Brain microvascular endothelial cell (primary cell): ENCODE data around the gene STEAP2.
A peak's percentile ranks its signal among the peaks of the same experiment; 100 is the strongest.
"Not testable (repeated sequence)": the region's sequence is repeated elsewhere in the genome, so short reads cannot be mapped to it uniquely, and the experiment has no call there.

Experiments used
- DNase-seq: peaks from one replicate; pipeline ENCODE4 v3.0.0-alpha.2; 2020
- H3K27ac ChIP-seq: fragments of 250-450 bp; sonication (Bioruptor Pico); 2 replicates; pipeline ENCODE4 v1.5.1; 2020; ENCODE audit warnings: mild to moderate bottlenecking, moderate library complexity
- H3K27me3 ChIP-seq: fragments of 250-450 bp; sonication (Bioruptor Pico); replicated peaks from 2 replicates; pipeline ENCODE4 v1.5.1; 2020; ENCODE audit warnings: mild to moderate bottlenecking
- H3K36me3 ChIP-seq: fragments of 250-450 bp; sonication (Bioruptor Pico); replicated peaks from 2 replicates; pipeline ENCODE4 v1.5.1; 2020; ENCODE audit warnings: mild to moderate bottlenecking
- H3K4me3 ChIP-seq: 2 replicates; pipeline ENCODE4 v1.5.1; 2011; ENCODE audit warnings: low read depth, mild to moderate bottlenecking, control low read depth, low read length, moderate library complexity
- in situ Hi-C: cut with HindIII; loops from 2 replicates; pipeline ENCODE4 v1.10.0; 2017; ENCODE audit warnings: low sequenced_read_pairs, low pct_ligation_motif_present
- TF ChIP-seq, protein P1 (sequence below): IDR thresholded peaks from 2 replicates; pipeline ENCODE4 v1.5.1; 2011; ENCODE audit warnings: low read depth, mild to moderate bottlenecking, moderate library complexity, low read length, control low read depth, inconsistent platforms; ENCODE audit errors: missing control alignments

The STEAP2 gene

DNA sequence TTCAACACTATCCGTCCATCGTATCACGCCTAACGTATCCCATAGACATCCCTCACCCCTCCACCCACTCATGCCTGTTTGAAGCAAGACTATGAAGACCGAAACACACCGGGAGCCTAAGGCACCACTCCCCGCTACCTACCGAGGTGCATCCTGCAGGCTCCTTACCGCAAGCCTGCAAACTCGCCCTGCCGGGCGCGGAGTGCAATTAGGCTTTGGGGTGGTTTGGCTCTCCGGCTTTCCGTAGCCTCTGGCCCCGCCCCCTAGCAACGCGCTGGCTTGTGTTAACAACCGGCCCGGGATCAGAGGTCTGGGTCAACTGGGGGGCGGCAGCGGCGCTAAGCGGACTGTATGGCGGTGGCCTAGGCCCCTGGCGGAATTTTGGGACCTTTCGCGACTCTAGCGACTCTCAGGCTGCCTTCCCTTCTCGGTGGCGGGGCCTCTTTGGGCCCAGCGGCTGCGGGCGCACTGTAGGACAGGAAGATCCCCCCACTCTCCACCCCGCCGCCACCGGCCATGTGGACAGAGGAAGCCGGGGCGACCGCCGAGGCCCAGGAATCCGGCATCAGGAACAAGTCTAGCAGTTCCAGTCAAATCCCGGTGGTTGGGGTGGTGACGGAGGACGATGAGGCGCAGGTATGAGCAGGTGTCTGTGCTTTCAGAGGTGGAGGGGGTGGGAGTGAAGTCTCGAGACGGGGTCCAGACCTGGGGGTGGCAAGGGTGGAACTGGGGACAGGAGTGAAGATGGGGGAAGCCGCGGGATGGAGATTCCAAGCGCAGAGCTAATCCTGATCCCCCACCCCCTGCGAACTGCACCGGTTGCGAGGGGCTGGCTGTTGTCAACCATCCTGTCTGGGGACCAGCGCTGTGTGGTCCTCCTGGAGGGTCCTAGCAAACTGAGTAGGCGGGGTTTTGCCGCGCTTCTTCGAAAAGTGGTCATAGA, 33.6 kb downstream of the STEAP2 start, which contains the start of gene CFAP69:
Gene CFAP69, plus strand, starts transcription at position 266 of the 943 bp plus-strand sequence. Its CDS starts 251 bp downstream, at position 517.
- TF ChIP-seq, protein P1, sequence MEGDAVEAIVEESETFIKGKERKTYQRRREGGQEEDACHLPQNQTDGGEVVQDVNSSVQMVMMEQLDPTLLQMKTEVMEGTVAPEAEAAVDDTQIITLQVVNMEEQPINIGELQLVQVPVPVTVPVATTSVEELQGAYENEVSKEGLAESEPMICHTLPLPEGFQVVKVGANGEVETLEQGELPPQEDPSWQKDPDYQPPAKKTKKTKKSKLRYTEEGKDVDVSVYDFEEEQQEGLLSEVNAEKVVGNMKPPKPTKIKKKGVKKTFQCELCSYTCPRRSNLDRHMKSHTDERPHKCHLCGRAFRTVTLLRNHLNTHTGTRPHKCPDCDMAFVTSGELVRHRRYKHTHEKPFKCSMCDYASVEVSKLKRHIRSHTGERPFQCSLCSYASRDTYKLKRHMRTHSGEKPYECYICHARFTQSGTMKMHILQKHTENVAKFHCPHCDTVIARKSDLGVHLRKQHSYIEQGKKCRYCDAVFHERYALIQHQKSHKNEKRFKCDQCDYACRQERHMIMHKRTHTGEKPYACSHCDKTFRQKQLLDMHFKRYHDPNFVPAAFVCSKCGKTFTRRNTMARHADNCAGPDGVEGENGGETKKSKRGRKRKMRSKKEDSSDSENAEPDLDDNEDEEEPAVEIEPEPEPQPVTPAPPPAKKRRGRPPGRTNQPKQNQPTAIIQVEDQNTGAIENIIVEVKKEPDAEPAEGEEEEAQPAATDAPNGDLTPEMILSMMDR, result peak; percentile 68
- in situ Hi-C loops, result no loop called here
- Histone ChIP-seq H3K36me3 (no peaks in the 10 kb centered on the region), H3K27me3 (no peaks in the 10 kb centered on the region), H3K4me3 (peak within 1 kb of the TSS; percentile 89), H3K27ac (peak within 1 kb of the TSS; percentile 50)
- peak; percentile 88 for DNase-seq

DNA sequence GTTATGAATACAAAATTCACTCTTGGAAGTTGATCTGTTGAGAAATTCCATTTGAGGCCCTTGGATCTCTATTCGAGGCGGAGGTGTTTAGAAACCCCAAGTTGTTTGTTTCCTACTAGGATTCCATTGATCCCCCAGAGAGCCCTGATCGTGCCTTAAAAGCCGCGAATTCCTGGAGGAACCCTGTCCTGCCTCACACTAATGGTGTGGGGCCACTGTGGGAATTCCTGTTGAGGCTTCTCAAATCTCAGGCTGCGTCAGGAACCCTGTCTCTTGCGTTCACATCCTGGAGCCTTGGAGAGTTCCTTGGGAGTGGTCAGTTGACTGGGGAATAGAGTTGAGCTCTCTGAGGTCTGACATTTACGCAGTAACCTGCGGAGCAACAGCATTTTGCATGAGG, 34.6 kb downstream of the STEAP2 start:
- no peak for DNase-seq
- TF ChIP-seq, protein P1, result no peak
- Histone ChIP-seq H3K27me3 (no peaks in the 10 kb centered on the region), H3K27ac (no peak overlapping the region), H3K36me3 (no peaks in the 10 kb centered on the region), H3K4me3 (peak overlapping the region; percentile 89)
- in situ Hi-C loops, result no loop called here

DNA sequence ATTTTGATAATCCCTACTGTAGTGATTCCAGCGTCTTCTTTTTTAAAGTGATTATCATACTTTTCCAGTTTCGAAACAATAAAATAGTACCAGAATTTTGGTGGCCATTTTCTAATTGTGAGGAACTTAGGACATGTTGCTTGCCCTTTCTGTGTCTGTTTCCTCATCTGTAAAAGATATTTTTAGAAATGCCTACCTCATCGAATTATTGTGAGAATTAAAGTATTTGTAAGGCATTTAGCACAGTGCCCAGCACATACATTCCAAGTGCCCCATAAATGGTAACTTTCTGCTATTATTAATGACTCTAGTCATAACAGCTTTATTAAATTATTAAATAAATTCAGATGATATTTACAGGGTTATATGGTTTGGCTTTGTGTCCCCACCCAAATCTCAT, 37.2 kb downstream of the STEAP2 start:
- in situ Hi-C loops, result no loop called here
- TF ChIP-seq, protein P1, result no peak
- Histone ChIP-seq H3K27me3 (no peaks in the 10 kb centered on the region), H3K36me3 (no peaks in the 10 kb centered on the region), H3K4me3 (no peak overlapping the region), H3K27ac (no peak overlapping the region)
- DNase-seq, result no peak

DNA sequence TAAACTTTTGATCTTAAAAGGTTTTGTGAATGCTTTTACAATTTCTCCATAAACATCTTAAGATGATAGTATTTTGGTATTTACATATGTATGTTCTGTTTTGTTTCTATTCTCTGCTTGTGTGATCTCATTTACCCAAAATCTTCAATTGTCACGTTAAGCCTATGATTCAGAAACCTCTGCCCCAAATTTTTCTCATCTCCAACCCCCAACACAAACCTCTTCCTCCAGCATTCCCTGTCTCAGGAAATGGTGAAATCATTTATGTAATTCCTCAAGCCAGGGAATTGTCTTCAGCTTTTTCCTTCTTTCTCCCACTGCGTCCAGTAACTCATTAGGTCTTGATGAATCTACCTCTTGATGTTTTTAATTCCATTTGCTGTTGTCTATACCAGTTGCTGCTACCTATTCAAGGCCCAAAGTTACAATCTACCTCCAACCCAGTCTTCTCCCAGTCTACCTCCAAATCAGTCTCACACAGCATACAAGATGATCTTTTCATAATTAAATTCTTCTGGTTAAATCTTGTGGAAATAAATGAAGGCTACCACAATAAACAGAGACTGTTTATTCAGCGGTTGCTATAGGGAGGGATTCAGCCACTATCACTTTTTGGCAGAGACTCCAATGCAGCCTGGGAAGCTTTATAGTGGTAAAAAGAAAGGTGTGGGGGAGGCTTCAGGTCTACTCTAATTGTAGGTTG, 39.2 kb downstream of the STEAP2 start:
- H3K4me3 ChIP-seq, result no peak overlapping the region
- DNase-seq, result no peak
- TF ChIP-seq, protein P1, result no peak
- H3K27me3 ChIP-seq, result no peaks in the 10 kb centered on the region
- in situ Hi-C loops, result no loop called here
- H3K27ac ChIP-seq, result no peak overlapping the region
- no peaks in the 10 kb centered on the region for H3K36me3 ChIP-seq

DNA sequence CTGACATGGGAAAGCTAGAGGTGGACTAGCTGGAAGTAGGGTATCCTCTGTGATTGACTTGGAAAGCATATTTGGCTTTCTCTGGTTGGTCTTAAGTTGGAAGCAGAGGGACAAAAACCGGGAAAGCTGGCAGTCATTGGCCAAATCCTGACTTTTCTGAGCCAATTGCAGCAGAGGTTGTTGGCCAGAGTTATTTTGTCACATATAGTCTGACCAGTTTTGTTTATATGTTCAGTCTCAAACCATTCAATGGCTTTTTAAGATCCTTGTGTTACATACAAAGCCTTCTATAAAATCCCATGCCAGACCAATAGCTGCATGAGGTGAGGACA, 39.7 kb downstream of the STEAP2 start:
- no peak overlapping the region for H3K4me3 ChIP-seq
- no peak overlapping the region for H3K27ac ChIP-seq
- H3K36me3 ChIP-seq, result no peaks in the 10 kb centered on the region
- no peak for DNase-seq
- no peaks in the 10 kb centered on the region for H3K27me3 ChIP-seq
- TF ChIP-seq, protein P1, result no peak
- in situ Hi-C loops, result no loop called here

DNA sequence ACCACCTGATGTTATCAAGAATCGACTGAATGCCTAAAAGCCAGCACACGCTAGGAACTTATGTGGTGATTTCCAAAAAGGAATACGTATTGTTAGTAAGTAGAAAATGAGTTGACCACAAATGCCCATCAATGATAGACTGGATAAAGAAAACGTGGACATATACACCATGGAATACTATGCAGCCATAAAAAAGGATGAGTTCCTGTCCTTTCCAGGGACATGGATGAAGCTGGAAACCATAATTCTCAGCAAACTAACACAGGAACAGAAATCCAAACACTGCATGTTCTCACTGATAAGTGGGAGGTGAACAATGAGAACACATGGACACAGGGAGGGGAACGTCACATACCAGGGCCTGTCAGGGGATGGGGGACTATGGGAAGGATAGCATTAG, 44.5 kb downstream of the STEAP2 start:
- in situ Hi-C loops, H3K4me3 ChIP-seq, DNase-seq, H3K27ac ChIP-seq, H3K27me3 ChIP-seq, H3K36me3 ChIP-seq: not testable (repeated sequence)
